ENCODE measurements around the gene KLHL8. TPM values are rescaled to one million over a fixed set of nuclear protein-coding genes. Genes with fewer than 3 reads are reported as not detected.
A peak's percentile ranks its signal among the peaks of the same experiment; 100 is the strongest.

KLHL8 gene
- total RNA-seq (2021): 6.8 and 7.5 TPM in 2 replicates
- long read RNA-seq, full-length matches to known transcripts: 34 of 44 reads
- long read RNA-seq, partial matches to known transcripts: 4 of 44 reads
- long read RNA-seq, other reads (novel, unspliced or antisense): 6 of 44 reads

- Mint-ChIP-seq H3K36me3 (ENCODE audit: insufficient read depth in 1 of 3, low read depth in 3 of 3) (no peaks in the 10 kb centered on the region), H3K4me1 (peaks cover 9 to 10% of the 10 kb centered on the region in 2 experiments), H3K27ac (peak within 1 kb of the TSS; percentile 74 to 97 (median 83)), H3K9me3 (no peaks in the 10 kb centered on the region; a peak in 1 of 5 replicates), H3K27me3 (ENCODE audit: low read depth) (peaks cover 2% of the 10 kb centered on the region; the same call in 1 of the 2 replicates), H3K4me3 (peak within 1 kb of the TSS; percentile 90 to 95)
- Histone ChIP-seq H2BK5ac (ENCODE audit: insufficient read length, low read length) (no peak within 1 kb of the TSS), H3K9me3 (ENCODE audit: control insufficient read depth, low read depth, low read length) (no peaks in the 10 kb centered on the region), H3K14ac (ENCODE audit: insufficient read depth, low read length) (peak within 1 kb of the TSS; percentile 92), H4K91ac (ENCODE audit: insufficient read length, low read depth, low read length) (no peak within 1 kb of the TSS), H3K9ac (ENCODE audit: extremely low read depth, insufficient read length, low read length) (peak within 1 kb of the TSS; percentile 85), H3K79me2 (ENCODE audit: insufficient read depth, low read length) (no peaks in the 10 kb centered on the region), H2AK5ac (ENCODE audit: insufficient read length, low read length) (no peak within 1 kb of the TSS), H3K23ac (ENCODE audit: insufficient read length, low read depth, low read length) (no peak within 1 kb of the TSS), H2BK15ac (ENCODE audit: low read depth, low read length) (no peak within 1 kb of the TSS), H4K5ac (ENCODE audit: insufficient read length, low read depth, low read length) (no peak within 1 kb of the TSS), H3K56ac (ENCODE audit: insufficient read length, low read depth, low read length) (no peak within 1 kb of the TSS), H3K79me1 (ENCODE audit: insufficient read depth, low read depth, low read length, poor library complexity, severe bottlenecking) (no peaks in the 10 kb centered on the region), H4K8ac (replicated peaks; ENCODE audit: insufficient read length, low read depth, low read length) (no peak within 1 kb of the TSS), H3K23me2 (ENCODE audit: insufficient read length, low read depth, low read length, poor library complexity, severe bottlenecking) (no peaks in the 10 kb centered on the region), H3K27ac (ENCODE audit: insufficient read length, low read depth, low read length) (no peak within 1 kb of the TSS), H3K18ac (ENCODE audit: insufficient read length, low read depth, low read length) (peak within 1 kb of the TSS; percentile 78), H2BK20ac (ENCODE audit: low read depth, low read length, poor library complexity, severe bottlenecking) (no peak within 1 kb of the TSS), H2BK12ac (ENCODE audit: insufficient read length, low read depth, low read length) (no peak within 1 kb of the TSS), H3K27me3 (ENCODE audit: insufficient read depth, low read length) (no peaks in the 10 kb centered on the region), H4K20me1 (ENCODE audit: control insufficient read depth, insufficient read depth, insufficient read length) (no peaks in the 10 kb centered on the region), H3K4ac (ENCODE audit: low read depth, low read length) (no peak within 1 kb of the TSS), H3T11ph (ENCODE audit: low read length) (no peak within 1 kb of the TSS), H2BK120ac (ENCODE audit: low read depth, low read length, poor library complexity, severe bottlenecking) (no peak within 1 kb of the TSS), H2AFZ (ENCODE audit: low read length) (no peak within 1 kb of the TSS), H3K4me1 (ENCODE audit: insufficient read depth, low read length) (no peaks in the 10 kb centered on the region), H3K4me2 (ENCODE audit: insufficient read depth, insufficient read length, low read length) (peak within 1 kb of the TSS; percentile 84)
- TF ChIP-seq CTCF (conservative IDR thresholded peaks at IDR 0.05): no peak
- no CpG with 5 or more reads among the region's 70 CpGs for WGBS (ENCODE audit: extremely low coverage, insufficient read length, low lambda C conversion rate)
- peak; percentile 89 for DNase-seq
Measured at GRCh38 chr4:87220094-87220822, at the start of gene KLHL8. Gene KLHL8 (minus strand): TSS chr4:87220618. CDS start chr4:87195539, 25,079 bp downstream.
